ENCODE data around the gene CPLANE2.
A peak's percentile ranks its signal among the peaks of the same experiment; 100 is the strongest.

Gene CPLANE2

GRCh38 chr1:16208270-16208987, 28.6 kb downstream of the CPLANE2 start:
- in situ Hi-C loops (cut with MboI; ENCODE audit: low sequenced_read_pairs, unreplicated experiment): no loop called here
- DNase-seq (ENCODE audit: low spot score): no peak
- no peak for TF ChIP-seq CTCF (IDR thresholded peaks at IDR 0.05; ENCODE audit: borderline replicate concordance, control extremely low read depth, extremely low read depth, insufficient read depth, missing control alignments)

- DNase-seq (ENCODE audit: low spot score): no peak
- no peak for TF ChIP-seq CTCF (IDR thresholded peaks at IDR 0.05; ENCODE audit: borderline replicate concordance, control extremely low read depth, extremely low read depth, insufficient read depth, missing control alignments)
- in situ Hi-C loops (cut with MboI; ENCODE audit: low sequenced_read_pairs, unreplicated experiment): no loop called here
These were observed 29.4 kb downstream of the CPLANE2 start for GRCh38 chr1:16207318-16208269.

- in situ Hi-C loops (cut with MboI; ENCODE audit: low sequenced_read_pairs, unreplicated experiment): no loop called here
- TF ChIP-seq CTCF (IDR thresholded peaks at IDR 0.05; ENCODE audit: borderline replicate concordance, control extremely low read depth, extremely low read depth, insufficient read depth, missing control alignments): no peak
- DNase-seq (ENCODE audit: low spot score): peak; percentile 94
These were observed 30.3 kb downstream of the CPLANE2 start for GRCh38 chr1:16206547-16207317.

GRCh38 chr1:16205891-16206546, 31.0 kb downstream of the CPLANE2 start:
- DNase-seq (ENCODE audit: low spot score): no peak
- no peak for TF ChIP-seq CTCF (IDR thresholded peaks at IDR 0.05; ENCODE audit: borderline replicate concordance, control extremely low read depth, extremely low read depth, insufficient read depth, missing control alignments)
- in situ Hi-C loops (cut with MboI; ENCODE audit: low sequenced_read_pairs, unreplicated experiment): no loop called here

- no peak for DNase-seq (ENCODE audit: low spot score)
- no peak for TF ChIP-seq CTCF (IDR thresholded peaks at IDR 0.05; ENCODE audit: borderline replicate concordance, control extremely low read depth, extremely low read depth, insufficient read depth, missing control alignments)
- in situ Hi-C loops (cut with MboI; ENCODE audit: low sequenced_read_pairs, unreplicated experiment): no loop called here
These were observed 31.7 kb downstream of the CPLANE2 start for GRCh38 chr1:16205334-16205671.
